ENCODE measurements around the gene LAMB4.

LAMB4 gene

GRCh38 chr7:108130261-108130660 is at the start of gene LAMB4:
Gene LAMB4, minus strand, starts transcription at chr7:108130361. Its CDS starts 7,197 bp downstream, at chr7:108123164.
- no peak for DNase-seq

GRCh38 chr7:108178398-108178797 is 48.2 kb upstream of the LAMB4 start:
- no peak for DNase-seq

- DNase-seq: no peak
Observed at GRCh38 chr7:108171164-108171563, 41.0 kb upstream of the LAMB4 start.

- no peak for DNase-seq
Observed at GRCh38 chr7:108170251-108170650, 40.1 kb upstream of the LAMB4 start.

- DNase-seq: no peak
Observed at GRCh38 chr7:108167460-108167859, 37.3 kb upstream of the LAMB4 start.

GRCh38 chr7:108166687-108167086 is 36.5 kb upstream of the LAMB4 start:
- no peak for DNase-seq

- no peak for DNase-seq
Observed at GRCh38 chr7:108165723-108166122, 35.6 kb upstream of the LAMB4 start.

GRCh38 chr7:108164946-108165345 is 34.8 kb upstream of the LAMB4 start:
- DNase-seq: no peak

GRCh38 chr7:108164342-108164741 is 34.2 kb upstream of the LAMB4 start:
- DNase-seq: no peak

GRCh38 chr7:108158776-108159175 is 28.6 kb upstream of the LAMB4 start:
- no peak for DNase-seq

GRCh38 chr7:108157606-108158335 is 27.6 kb upstream of the LAMB4 start:
- no peak for DNase-seq

GRCh38 chr7:108156897-108157605 is 26.9 kb upstream of the LAMB4 start:
- DNase-seq: no peak

- no peak for DNase-seq
Observed at GRCh38 chr7:108152198-108152597, 22.0 kb upstream of the LAMB4 start.

GRCh38 chr7:108149908-108150307 is 19.7 kb upstream of the LAMB4 start:
- DNase-seq: no peak

- no peak for DNase-seq
Observed at GRCh38 chr7:108149119-108149518, 19.0 kb upstream of the LAMB4 start.

- no peak for DNase-seq
Observed at GRCh38 chr7:108147031-108147563, 16.9 kb upstream of the LAMB4 start.

- DNase-seq: peak; percentile 83
Observed at GRCh38 chr7:108146070-108146842, 16.1 kb upstream of the LAMB4 start.

GRCh38 chr7:108145401-108145800 is 15.2 kb upstream of the LAMB4 start:
- no peak for DNase-seq

- DNase-seq: no peak
Observed at GRCh38 chr7:108144931-108145330, 14.8 kb upstream of the LAMB4 start.

GRCh38 chr7:108143658-108144420 is 13.7 kb upstream of the LAMB4 start:
- DNase-seq: no peak

- DNase-seq: no peak
Observed at GRCh38 chr7:108142675-108143259, 12.6 kb upstream of the LAMB4 start.

GRCh38 chr7:108142180-108142579 is 12.0 kb upstream of the LAMB4 start:
- DNase-seq: no peak
